Naive thymus-derived CD4-positive, alpha-beta T cell (primary cell): Measurements from ENCODE around the gene NWD2. TPM values are rescaled to one million over a fixed set of nuclear protein-coding genes. Genes with fewer than 3 reads are reported as not detected.
A peak's percentile ranks its signal among the peaks of the same experiment; 100 is the strongest.

Experiments used
- ATAC-seq: fragments of 150-1000 bp; cut with Tn5 transposase; 2 replicates; pipeline ENCODE4 v1.10.0; 2021; ENCODE audit warnings: mild to moderate bottlenecking, moderate library complexity
- CTCF ChIA-PET: fragments of 350-600 bp; sonication (Branson Sonifier 250); formaldehyde crosslinking; loops from one replicate; lab custom pipeline; 2021; ENCODE audit warnings: antibody characterized with exemption; lab: Charles Lee
- POLR2A ChIA-PET: fragments of 350-600 bp; sonication (Branson Sonifier 250); formaldehyde crosslinking; loops from one replicate; lab custom pipeline; 2021; ENCODE audit warnings: antibody characterized with exemption, inconsistent platforms; lab: Charles Lee
- DNase-seq, 9 donors: peaks; one replicate each; pipeline versions ENCODE4 v3.0.0 to v3.0.0-alpha.2; 2020 to 2022; ENCODE audit warnings: mixed read lengths in 1 of 9
- H3K27ac ChIP-seq: one replicate; pipeline ENCODE4 v1.7.0; 2013; ENCODE audit warnings: mild to moderate bottlenecking, low read depth, low read length, moderate library complexity
- H3K27me3 ChIP-seq, 2 donors: one replicate each; pipeline ENCODE4 v1.7.0; 2013; ENCODE audit warnings: low read length in 2 of 2, mild to moderate bottlenecking in 2 of 2, moderate library complexity in 2 of 2; ENCODE audit not compliant: control insufficient read depth in 2 of 2, insufficient read depth in 2 of 2
- H3K36me3 ChIP-seq, 3 experiments: 1 replicate in 2 of 3; 2 replicates in 1 of 3; pipeline ENCODE4 v1.7.0; 2013; ENCODE audit warnings: low read length in 3 of 3, mild to moderate bottlenecking in 3 of 3, moderate library complexity in 1 of 3; ENCODE audit not compliant: insufficient read depth in 3 of 3, control insufficient read depth in 2 of 3
- H3K4me1 ChIP-seq, 2 donors: one replicate each; pipeline ENCODE4 v1.7.0; 2013; ENCODE audit warnings: low read length in 2 of 2, mild to moderate bottlenecking in 2 of 2, moderate library complexity in 1 of 2; ENCODE audit not compliant: control insufficient read depth in 2 of 2, insufficient read depth in 2 of 2
- H3K4me3 ChIP-seq: 2 replicates; pipeline ENCODE4 v1.7.0; 2013; ENCODE audit warnings: mild to moderate bottlenecking, low read length
- H3K9me3 ChIP-seq, 3 experiments: 1 replicate in 2 of 3; 2 replicates in 1 of 3; pipeline ENCODE4 v1.7.0; 2013; ENCODE audit warnings: low read length in 3 of 3; ENCODE audit not compliant: control insufficient read depth in 2 of 3
- H3K27ac Mint-ChIP-seq, 9 donors: one replicate each; pipeline ENCODE4 v1.8.0; 2020 to 2022; ENCODE audit warnings: mixed read lengths in 9 of 9, mild to moderate bottlenecking in 8 of 9, moderate library complexity in 5 of 9, inconsistent platforms in 2 of 9
- H3K27me3 Mint-ChIP-seq, 5 donors: one replicate each; pipeline ENCODE4 v1.8.0; 2021 to 2022; ENCODE audit warnings: mixed read lengths in 5 of 5, mild to moderate bottlenecking in 1 of 5
- H3K36me3 Mint-ChIP-seq, 5 donors: one replicate each; pipeline ENCODE4 v1.8.0; 2020 to 2022; ENCODE audit warnings: mixed read lengths in 5 of 5, mild to moderate bottlenecking in 3 of 5, inconsistent platforms in 1 of 5
- H3K4me1 Mint-ChIP-seq, 7 donors: one replicate each; pipeline ENCODE4 v1.8.0; 2020 to 2022; ENCODE audit warnings: mixed read lengths in 7 of 7, mild to moderate bottlenecking in 3 of 7, inconsistent platforms in 1 of 7
- H3K4me3 Mint-ChIP-seq, 10 donors: one replicate each; pipeline ENCODE4 v1.8.0; 2020 to 2022; ENCODE audit warnings: mild to moderate bottlenecking in 10 of 10, mixed read lengths in 10 of 10, moderate library complexity in 6 of 10, inconsistent platforms in 2 of 10
- H3K9me3 Mint-ChIP-seq, 11 donors: one replicate each; pipeline ENCODE4 v1.8.0; 2020 to 2022; ENCODE audit warnings: mixed read lengths in 11 of 11, mild to moderate bottlenecking in 4 of 11, inconsistent platforms in 1 of 11, moderate library complexity in 1 of 11
- intact Hi-C, 2 donors: fragments of 100-400 bp; cut with micrococcal nuclease; formaldehyde crosslinking; loops; one replicate each; pipeline ENCODE4 v1.15.1; 2023
- polyA plus RNA-seq, 2 donors: library from polyadenylated mRNA; unstranded; fragments of 300-500 nt; fragmentation: Illumina TruSeq; gene quantifications; one replicate each; pipeline ENCODE4 v1.2.3, GENCODE V29; 2021
- total RNA-seq, 6 experiments: library from RNA in 5 of 6; stranded (reverse) in 5 of 6; gene quantifications; 1 replicate in 5 of 6; 2 replicates in 1 of 6; pipeline ENCODE4 v1.2.3 and lab custom pipeline; 2021 to 2026

Gene NWD2
- total and polyA plus RNA-seq, 7 experiments from 2014 or later: not detected

- Histone ChIP-seq H3K27me3 (no peaks in the 10 kb centered on the region), H3K4me3 (no peak overlapping the region), H3K27ac (no peak overlapping the region), H3K36me3 (no peaks in the 10 kb centered on the region), H3K4me1 (no peaks in the 10 kb centered on the region), H3K9me3 (no peaks in the 10 kb centered on the region)
- Mint-ChIP-seq H3K36me3 (no peaks in the 10 kb centered on the region), H3K9me3 (peaks cover 0 to 3% (median 0%) of the 10 kb centered on the region in 11 donors), H3K27me3 (peaks cover 8 to 31% (median 27%) of the 10 kb centered on the region in 5 donors), H3K4me3 (no peak overlapping the region), H3K27ac (no peak overlapping the region), H3K4me1 (no peaks in the 10 kb centered on the region)
- no peak for ATAC-seq
- ChIA-PET POLR2A (no interaction called here), CTCF (no interaction called here)
- intact Hi-C loops: no loop called here
- no peak for DNase-seq
Observed at GRCh38 chr4:37471093-37471492, 226.6 kb downstream of the NWD2 start.

DNA sequence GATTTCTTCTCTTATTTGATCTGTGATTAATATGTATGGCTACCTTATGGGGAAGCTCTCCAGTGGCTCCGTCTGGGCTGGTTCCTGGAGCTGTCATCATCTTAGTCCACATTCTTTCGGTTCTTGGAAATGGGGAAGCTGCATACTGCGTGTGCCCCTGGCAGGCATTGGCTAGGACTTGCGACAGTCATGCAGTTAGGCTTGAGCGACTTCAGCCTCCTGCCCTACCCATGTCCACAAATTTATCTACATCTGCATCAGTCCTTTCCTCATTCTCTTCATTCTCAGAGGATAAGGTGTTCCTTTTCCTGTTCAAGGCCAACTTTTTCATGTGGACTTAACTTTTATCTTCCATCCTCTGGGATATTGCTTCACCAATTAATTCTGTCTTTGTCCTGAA is 227.4 kb downstream of the NWD2 start:
- Histone ChIP-seq H3K27me3 (no peaks in the 10 kb centered on the region), H3K27ac (no peak overlapping the region), H3K4me3 (no peak overlapping the region), H3K9me3 (no peaks in the 10 kb centered on the region), H3K36me3 (no peaks in the 10 kb centered on the region), H3K4me1 (no peaks in the 10 kb centered on the region)
- DNase-seq (no peak), ATAC-seq (peak; percentile 64)
- CTCF ChIA-PET: no interaction called here
- no peaks in the 10 kb centered on the region for H3K36me3 Mint-ChIP-seq
- H3K27me3 Mint-ChIP-seq: peaks cover 14 to 37% (median 30%) of the 10 kb centered on the region in 5 donors
- peaks cover 0 to 3% (median 0%) of the 10 kb centered on the region in 11 donors for H3K9me3 Mint-ChIP-seq
- intact Hi-C loops: no loop called here
- no peaks in the 10 kb centered on the region for H3K4me1 Mint-ChIP-seq
- POLR2A ChIA-PET: no interaction called here
- no peak overlapping the region for H3K4me3 Mint-ChIP-seq
- H3K27ac Mint-ChIP-seq: no peak overlapping the region

- Histone ChIP-seq H3K9me3 (no peaks in the 10 kb centered on the region), H3K4me1 (no peaks in the 10 kb centered on the region), H3K36me3 (no peaks in the 10 kb centered on the region), H3K27me3 (no peaks in the 10 kb centered on the region), H3K4me3 (no peak overlapping the region), H3K27ac (no peak overlapping the region)
- ChIA-PET POLR2A (no interaction called here), CTCF (no interaction called here)
- H3K4me1 Mint-ChIP-seq: no peaks in the 10 kb centered on the region
- ATAC-seq (no peak), DNase-seq (no peak)
- H3K27ac Mint-ChIP-seq: no peak overlapping the region
- H3K36me3 Mint-ChIP-seq: no peaks in the 10 kb centered on the region
- intact Hi-C loops: no loop called here
- peaks cover 29 to 49% (median 34%) of the 10 kb centered on the region in 5 donors for H3K27me3 Mint-ChIP-seq
- H3K4me3 Mint-ChIP-seq: no peak overlapping the region
- H3K9me3 Mint-ChIP-seq: peaks cover 0 to 3% (median 0%) of the 10 kb centered on the region in 11 donors
Observed at GRCh38 chr4:37473807-37474206, 229.3 kb downstream of the NWD2 start.

DNA sequence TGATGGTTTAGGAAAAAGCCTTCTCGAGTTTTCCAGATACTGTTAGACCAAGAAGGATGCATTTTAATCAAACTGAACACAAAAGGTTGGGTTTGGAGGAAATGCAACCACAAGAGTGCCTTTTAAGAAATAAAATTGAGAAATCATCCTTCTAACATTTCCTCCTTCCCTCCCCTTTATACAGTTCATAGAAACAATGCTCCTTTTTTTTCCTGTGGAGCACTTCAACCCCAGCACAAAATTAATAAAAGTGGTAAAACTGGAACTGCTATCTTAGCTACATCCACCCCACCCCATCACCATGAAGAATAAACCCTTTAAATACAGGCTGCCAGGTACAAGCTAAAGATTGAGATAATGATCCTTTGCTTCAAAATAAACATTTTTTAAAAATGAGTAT is 230.5 kb downstream of the NWD2 start:
- peaks cover 0 to 3% (median 0%) of the 10 kb centered on the region in 11 donors for H3K9me3 Mint-ChIP-seq
- Histone ChIP-seq H3K27me3 (no peaks in the 10 kb centered on the region), H3K36me3 (no peaks in the 10 kb centered on the region), H3K4me1 (no peaks in the 10 kb centered on the region), H3K27ac (no peak overlapping the region), H3K4me3 (no peak overlapping the region), H3K9me3 (no peaks in the 10 kb centered on the region)
- DNase-seq (no peak), ATAC-seq (no peak)
- no peaks in the 10 kb centered on the region for H3K36me3 Mint-ChIP-seq
- H3K27ac Mint-ChIP-seq: no peak overlapping the region
- H3K27me3 Mint-ChIP-seq: peaks cover 30 to 55% (median 41%) of the 10 kb centered on the region in 5 donors
- POLR2A ChIA-PET: no interaction called here
- CTCF ChIA-PET: interaction anchor here (0.6 kb wide), 1 partner anchor 304 kb away, joined by 3 read pairs; no protein-coding TSS in a partner anchor
- peaks cover 0 to 7% (median 0%) of the 10 kb centered on the region in 7 donors for H3K4me1 Mint-ChIP-seq
- intact Hi-C loops: no loop called here
- H3K4me3 Mint-ChIP-seq: no peak overlapping the region

GRCh38 chr4:37475776-37476175 is 231.2 kb downstream of the NWD2 start:
- Mint-ChIP-seq H3K4me3 (no peak overlapping the region), H3K9me3 (peaks cover 0 to 3% (median 0%) of the 10 kb centered on the region in 11 donors), H3K4me1 (peaks cover 0 to 7% (median 0%) of the 10 kb centered on the region in 7 donors), H3K27me3 (peaks cover 29 to 60% (median 48%) of the 10 kb centered on the region in 5 donors), H3K27ac (no peak overlapping the region), H3K36me3 (no peaks in the 10 kb centered on the region)
- Histone ChIP-seq H3K4me1 (no peaks in the 10 kb centered on the region), H3K36me3 (no peaks in the 10 kb centered on the region), H3K27ac (no peak overlapping the region), H3K4me3 (no peak overlapping the region), H3K27me3 (no peaks in the 10 kb centered on the region), H3K9me3 (no peaks in the 10 kb centered on the region)
- ATAC-seq: no peak
- intact Hi-C loops: no loop called here
- DNase-seq: no peak
- ChIA-PET POLR2A (no interaction called here), CTCF (interaction anchor here (0.6 kb wide), 1 partner anchor 303 kb away, joined by 3 read pairs; no protein-coding TSS in a partner anchor)

- no peaks in the 10 kb centered on the region for H3K36me3 Mint-ChIP-seq
- H3K9me3 Mint-ChIP-seq: peaks cover 0 to 3% (median 0%) of the 10 kb centered on the region in 11 donors
- peaks cover 0 to 7% (median 0%) of the 10 kb centered on the region in 7 donors for H3K4me1 Mint-ChIP-seq
- Histone ChIP-seq H3K4me1 (no peaks in the 10 kb centered on the region), H3K4me3 (no peak overlapping the region), H3K36me3 (no peaks in the 10 kb centered on the region), H3K27ac (no peak overlapping the region), H3K27me3 (no peaks in the 10 kb centered on the region), H3K9me3 (no peaks in the 10 kb centered on the region)
- ATAC-seq: no peak
- H3K27ac Mint-ChIP-seq: no peak overlapping the region
- ChIA-PET CTCF (no interaction called here), POLR2A (no interaction called here)
- DNase-seq: no peak
- intact Hi-C loops: no loop called here
- H3K4me3 Mint-ChIP-seq: no peak overlapping the region
- peaks cover 28 to 60% (median 49%) of the 10 kb centered on the region in 5 donors for H3K27me3 Mint-ChIP-seq
Observed at GRCh38 chr4:37476256-37476655, 231.7 kb downstream of the NWD2 start.

- intact Hi-C loops: no loop called here
- H3K9me3 ChIP-seq: no peaks in the 10 kb centered on the region
- Mint-ChIP-seq H3K27ac (no peak overlapping the region), H3K4me1 (peaks cover 0 to 7% (median 0%) of the 10 kb centered on the region in 7 donors), H3K36me3 (peaks cover 0 to 3% (median 0%) of the 10 kb centered on the region in 5 donors), H3K9me3 (peaks cover 0 to 6% (median 0%) of the 10 kb centered on the region in 11 donors), H3K4me3 (no peak overlapping the region), H3K27me3 (peaks cover 28 to 63% (median 49%) of the 10 kb centered on the region in 5 donors)
- CTCF ChIA-PET: no interaction called here
- H3K4me3 ChIP-seq: no peak overlapping the region
- H3K27ac ChIP-seq: no peak overlapping the region
- POLR2A ChIA-PET: no interaction called here
- H3K36me3 ChIP-seq: no peaks in the 10 kb centered on the region
- DNase-seq (no peak), ATAC-seq (no peak)
- no peaks in the 10 kb centered on the region for H3K27me3 ChIP-seq
- no peaks in the 10 kb centered on the region for H3K4me1 ChIP-seq
Observed at GRCh38 chr4:37476691-37477090, 232.1 kb downstream of the NWD2 start.
